ENCODE measurements around the gene PIEZO2. TPM values are rescaled to one million over a fixed set of nuclear protein-coding genes. Genes with fewer than 3 reads are reported as not detected.
"Not testable (repeated sequence)": the region's sequence is repeated elsewhere in the genome, so short reads cannot be mapped to it uniquely, and the experiment has no call there.

The PIEZO2 gene
- total RNA-seq, 6 donors from 2014 or later: 6.5 to 37.7 (median 7.8) TPM

DNA sequence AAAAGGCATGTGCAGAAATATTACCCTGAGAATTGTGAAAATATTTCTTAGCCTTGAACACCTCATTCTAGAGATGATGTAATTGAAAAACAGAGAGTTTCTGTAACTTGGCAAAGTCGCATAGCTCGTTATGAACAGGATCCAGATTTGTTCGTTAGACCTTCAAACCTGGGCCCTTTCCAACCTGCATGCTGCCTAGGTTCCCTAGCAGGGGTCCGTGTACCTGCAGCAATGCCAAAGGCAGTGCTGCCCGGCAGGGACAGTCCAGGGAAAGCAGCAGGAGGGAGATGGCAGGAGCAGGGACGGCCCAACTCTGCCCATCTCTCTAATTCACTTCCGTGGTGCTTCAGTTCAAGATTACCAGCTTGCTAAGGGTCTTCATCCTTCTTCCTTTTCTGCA is 12.0 kb downstream of the PIEZO2 start:
- DNase-seq (no peak), ATAC-seq (ENCODE audit: low FRiP score in 2 of 2) (no peak)
- H3K9me3 ChIP-seq: no peaks in the 10 kb centered on the region
- no peak overlapping the region for H3K27ac ChIP-seq
- no peak for TF ChIP-seq POLR2AphosphoS5 (IDR thresholded peaks at IDR 0.05)
- TF ChIP-seq, protein P1, sequence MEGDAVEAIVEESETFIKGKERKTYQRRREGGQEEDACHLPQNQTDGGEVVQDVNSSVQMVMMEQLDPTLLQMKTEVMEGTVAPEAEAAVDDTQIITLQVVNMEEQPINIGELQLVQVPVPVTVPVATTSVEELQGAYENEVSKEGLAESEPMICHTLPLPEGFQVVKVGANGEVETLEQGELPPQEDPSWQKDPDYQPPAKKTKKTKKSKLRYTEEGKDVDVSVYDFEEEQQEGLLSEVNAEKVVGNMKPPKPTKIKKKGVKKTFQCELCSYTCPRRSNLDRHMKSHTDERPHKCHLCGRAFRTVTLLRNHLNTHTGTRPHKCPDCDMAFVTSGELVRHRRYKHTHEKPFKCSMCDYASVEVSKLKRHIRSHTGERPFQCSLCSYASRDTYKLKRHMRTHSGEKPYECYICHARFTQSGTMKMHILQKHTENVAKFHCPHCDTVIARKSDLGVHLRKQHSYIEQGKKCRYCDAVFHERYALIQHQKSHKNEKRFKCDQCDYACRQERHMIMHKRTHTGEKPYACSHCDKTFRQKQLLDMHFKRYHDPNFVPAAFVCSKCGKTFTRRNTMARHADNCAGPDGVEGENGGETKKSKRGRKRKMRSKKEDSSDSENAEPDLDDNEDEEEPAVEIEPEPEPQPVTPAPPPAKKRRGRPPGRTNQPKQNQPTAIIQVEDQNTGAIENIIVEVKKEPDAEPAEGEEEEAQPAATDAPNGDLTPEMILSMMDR (IDR thresholded peaks at IDR 0.05): no peak
- TF ChIP-seq POLR2A (IDR thresholded peaks at IDR 0.05): no peak
- TF ChIP-seq EP300 (IDR thresholded peaks at IDR 0.05): no peak
- H3K27me3 ChIP-seq: no peaks in the 10 kb centered on the region
- no peaks in the 10 kb centered on the region for H3K4me1 ChIP-seq
- H3K36me3 ChIP-seq: no peaks in the 10 kb centered on the region
- WGBS, 2 donors: 68 to 70% methylated on average over 7 of the region's 7 CpGs
- no peak overlapping the region for H3K4me3 ChIP-seq

DNA sequence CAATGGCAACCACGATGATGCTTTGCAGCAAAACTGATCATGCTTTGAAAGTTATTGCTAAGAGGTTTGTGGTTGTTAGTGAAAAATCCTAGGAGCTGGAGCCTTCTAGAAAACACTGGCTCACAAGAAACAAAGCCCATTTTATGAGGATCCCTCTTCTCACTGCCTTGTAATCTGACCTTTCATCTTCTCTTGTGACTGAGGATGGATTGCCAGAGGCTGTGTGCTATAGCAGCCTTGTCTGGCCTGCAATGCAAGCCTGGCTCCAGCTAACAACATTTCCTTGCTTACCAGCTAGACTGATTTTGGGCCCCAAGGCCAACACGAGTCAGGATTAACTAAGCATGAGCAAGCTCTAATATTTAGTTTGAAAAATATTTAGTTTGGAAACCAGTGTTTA is 13.1 kb downstream of the PIEZO2 start:
- TF ChIP-seq POLR2AphosphoS5 (IDR thresholded peaks at IDR 0.05): no peak
- TF ChIP-seq, protein P1 (IDR thresholded peaks at IDR 0.05): no peak
- no peak for TF ChIP-seq EP300 (IDR thresholded peaks at IDR 0.05)
- no peak for TF ChIP-seq POLR2A (IDR thresholded peaks at IDR 0.05)
- no peak overlapping the region for H3K27ac ChIP-seq
- H3K27me3 ChIP-seq: no peaks in the 10 kb centered on the region
- H3K4me1 ChIP-seq: no peaks in the 10 kb centered on the region
- no peaks in the 10 kb centered on the region for H3K36me3 ChIP-seq
- no peaks in the 10 kb centered on the region for H3K9me3 ChIP-seq
- 53 to 55% methylated on average over 2 of the region's 2 CpGs for WGBS, 2 donors
- H3K4me3 ChIP-seq: no peak overlapping the region
- ATAC-seq (ENCODE audit: low FRiP score in 2 of 2): no peak
- no peak for DNase-seq

DNA sequence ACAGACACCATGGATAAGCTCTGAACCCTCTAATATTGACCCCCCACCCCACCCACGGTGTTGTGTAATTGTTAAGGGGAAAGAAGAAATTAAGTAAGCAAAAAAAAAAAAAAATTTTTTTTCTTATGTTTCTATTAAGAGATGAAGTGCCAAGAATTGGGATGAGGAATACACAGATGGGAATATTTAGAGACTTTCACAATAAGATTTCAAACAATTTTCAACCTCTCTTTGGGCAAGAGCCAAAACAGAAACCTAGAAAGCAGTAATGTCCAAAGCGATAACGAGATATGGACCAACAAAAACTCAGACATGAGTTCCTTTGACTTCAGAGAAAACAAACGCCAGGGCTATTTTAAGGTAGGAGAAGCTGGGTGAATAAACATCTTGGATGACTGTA is 14.4 kb downstream of the PIEZO2 start:
- Histone ChIP-seq H3K9me3 (no peaks in the 10 kb centered on the region), H3K36me3 (no peaks in the 10 kb centered on the region), H3K4me1 (no peaks in the 10 kb centered on the region), H3K27me3 (no peaks in the 10 kb centered on the region), H3K27ac (no peak overlapping the region), H3K4me3 (no peak overlapping the region)
- WGBS, 2 donors: 47 to 56% methylated on average over 4 of the region's 4 CpGs
- DNase-seq (no peak), ATAC-seq (ENCODE audit: low FRiP score in 2 of 2) (no peak)
- TF ChIP-seq POLR2A (IDR thresholded peaks at IDR 0.05): no peak
- TF ChIP-seq, protein P1 (IDR thresholded peaks at IDR 0.05): no peak
- TF ChIP-seq EP300 (IDR thresholded peaks at IDR 0.05): no peak
- TF ChIP-seq POLR2AphosphoS5 (IDR thresholded peaks at IDR 0.05): no peak

DNA sequence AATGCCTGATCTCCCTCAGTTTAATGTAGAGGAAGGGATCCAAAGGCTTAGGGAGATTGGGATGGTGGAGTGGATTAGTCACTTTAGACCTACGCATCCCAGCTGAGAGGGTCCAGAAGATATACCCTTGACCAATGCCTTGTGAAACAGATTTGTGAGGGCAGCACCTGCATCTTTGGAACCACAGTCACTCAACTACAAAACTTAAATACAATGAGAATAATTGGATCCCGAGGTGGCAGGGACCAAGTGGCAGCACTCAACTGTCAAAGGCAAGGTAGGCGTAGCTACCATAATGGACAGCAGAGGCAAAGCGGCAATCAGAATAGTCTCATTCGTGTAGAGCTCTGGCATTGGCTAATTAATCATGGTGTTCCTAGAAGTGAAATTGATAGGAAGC is 20.3 kb downstream of the PIEZO2 start:
- not testable (repeated sequence) for H3K27ac ChIP-seq; H3K4me1 ChIP-seq; ATAC-seq (ENCODE audit: low FRiP score in 2 of 2); H3K27me3 ChIP-seq; H3K36me3 ChIP-seq; DNase-seq; H3K4me3 ChIP-seq
- WGBS, 2 donors: 86 to 91% methylated on average over 5 of the region's 5 CpGs
- H3K9me3 ChIP-seq: peaks cover 0 to 16% (median 4%) of the 10 kb centered on the region in 4 donors

DNA sequence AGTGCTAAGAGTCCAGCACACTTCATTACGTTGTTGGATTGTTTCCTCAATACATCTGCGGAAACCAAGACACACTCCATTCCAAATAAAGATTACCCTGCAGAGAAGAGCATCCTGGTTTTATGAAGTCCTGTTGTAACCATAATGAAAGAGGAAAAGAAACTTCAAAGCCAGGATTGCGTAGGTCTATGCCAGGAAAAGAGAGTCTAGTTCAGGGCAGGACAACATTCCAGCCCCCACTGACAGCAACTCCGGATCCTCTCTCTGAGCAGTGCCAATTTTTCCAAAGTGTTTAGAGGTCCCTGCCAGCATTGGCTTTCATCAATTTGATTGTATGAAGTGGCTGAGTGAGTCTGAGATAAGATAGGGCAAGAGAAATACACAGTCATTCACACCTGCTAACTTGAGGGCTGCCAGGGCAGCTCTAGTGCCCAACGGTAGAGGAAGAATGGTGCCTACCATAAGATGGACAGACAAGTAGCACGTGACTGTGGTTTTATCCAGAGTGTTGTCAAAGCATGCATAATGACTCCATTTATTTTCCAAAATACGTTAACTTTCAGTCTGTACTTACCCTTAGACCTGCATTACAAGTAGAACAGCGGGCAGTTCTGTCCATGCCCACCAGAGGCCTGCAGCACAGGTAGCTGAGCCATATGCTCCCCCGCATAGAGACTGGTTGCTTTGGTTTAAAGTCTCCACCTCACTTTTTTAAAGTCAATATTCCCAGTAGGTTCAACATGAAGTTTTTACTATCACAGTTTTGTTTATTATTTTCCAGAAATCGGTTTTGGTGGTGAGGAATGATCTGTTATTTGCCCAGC is 23.7 kb downstream of the PIEZO2 start:
- H3K36me3 ChIP-seq: no peaks in the 10 kb centered on the region
- H3K4me1 ChIP-seq: no peaks in the 10 kb centered on the region
- no peak for TF ChIP-seq POLR2AphosphoS5 (IDR thresholded peaks at IDR 0.05)
- TF ChIP-seq, protein P1 (IDR thresholded peaks at IDR 0.05): no peak
- TF ChIP-seq POLR2A (IDR thresholded peaks at IDR 0.05): no peak
- no peak for TF ChIP-seq EP300 (IDR thresholded peaks at IDR 0.05)
- peaks cover 0 to 16% (median 4%) of the 10 kb centered on the region in 4 donors for H3K9me3 ChIP-seq
- DNase-seq: no peak
- no peak overlapping the region for H3K4me3 ChIP-seq
- ATAC-seq (ENCODE audit: low FRiP score in 2 of 2): peak; percentile 23 to 30
- H3K27ac ChIP-seq: no peak overlapping the region
- H3K27me3 ChIP-seq: no peaks in the 10 kb centered on the region
- WGBS, 2 donors: 60 to 68% methylated on average over 10 of the region's 10 CpGs

All from upper lobe of left lung (tissue), 6 donors.